GM18498 (cell line): Measurements from ENCODE around the gene TNS1.

ENCODE experiments used
- ATAC-seq: cut with Tn5 transposase; IDR thresholded peaks from one replicate; pipeline ENCODE4 v1.9.1; 2021; ENCODE audit warnings: mild to moderate bottlenecking, moderate library complexity; ENCODE audit not compliant: unreplicated experiment

TNS1 gene

GRCh38 chr2:218002143-218002844 is 501 bp downstream of the TNS1 start:
- ATAC-seq = no peak

- ATAC-seq = no peak
These were observed 1.2 kb downstream of the TNS1 start for GRCh38 chr2:218001629-218002028.

- ATAC-seq = no peak
These were observed 2.7 kb downstream of the TNS1 start for GRCh38 chr2:218000136-218000535.

GRCh38 chr2:217999595-217999959 is 3.2 kb downstream of the TNS1 start:
- no peak for ATAC-seq

- ATAC-seq = no peak
These were observed 3.7 kb downstream of the TNS1 start for GRCh38 chr2:217998926-217999594.

- no peak for ATAC-seq
These were observed 5.3 kb downstream of the TNS1 start for GRCh38 chr2:217997510-217997909.

- no peak for ATAC-seq
These were observed 6.4 kb downstream of the TNS1 start for GRCh38 chr2:217996361-217996760.

GRCh38 chr2:217995731-217996231 is 7.0 kb downstream of the TNS1 start:
- ATAC-seq = no peak

- no peak for ATAC-seq
These were observed 8.0 kb downstream of the TNS1 start for GRCh38 chr2:217994776-217995274.

GRCh38 chr2:217993817-217994463 is 8.9 kb downstream of the TNS1 start:
- peak; percentile 44 for ATAC-seq

GRCh38 chr2:217993138-217993537 is 9.7 kb downstream of the TNS1 start:
- ATAC-seq = no peak

- ATAC-seq = no peak
These were observed 10.7 kb downstream of the TNS1 start for GRCh38 chr2:217992061-217992460.

GRCh38 chr2:217990791-217991465 is 11.9 kb downstream of the TNS1 start:
- no peak for ATAC-seq

- ATAC-seq = no peak
These were observed 12.4 kb downstream of the TNS1 start for GRCh38 chr2:217990389-217990788.

GRCh38 chr2:217989221-217989948 is 13.4 kb downstream of the TNS1 start:
- no peak for ATAC-seq

- no peak for ATAC-seq
These were observed 14.0 kb downstream of the TNS1 start for GRCh38 chr2:217988840-217989204.

GRCh38 chr2:217988014-217988839 is 14.6 kb downstream of the TNS1 start:
- ATAC-seq = peak; percentile 71

GRCh38 chr2:217987391-217987790 is 15.4 kb downstream of the TNS1 start:
- ATAC-seq = no peak

- ATAC-seq = no peak
These were observed 16.4 kb downstream of the TNS1 start for GRCh38 chr2:217986256-217986961.
